CD4-positive, alpha-beta T cell treated with Interleukin-12 subunit alpha and Interleukin-12 subunit beta, for 1 hour (primary cell): ENCODE data around the gene TARM1.

Source experiments
- DNase-seq: peaks from one replicate; pipeline ENCODE4 v3.0.0-alpha.2; 2020

TARM1 gene

GRCh38 chr19:54029930-54030490 lies 51.2 kb downstream of the TARM1 start:
- DNase-seq, result peak; percentile 51

GRCh38 chr19:54029301-54029700 lies 51.9 kb downstream of the TARM1 start:
- no peak for DNase-seq

GRCh38 chr19:54026656-54027055 lies 54.5 kb downstream of the TARM1 start:
- no peak for DNase-seq

GRCh38 chr19:54024660-54025059 lies 56.5 kb downstream of the TARM1 start:
- no peak for DNase-seq

DNA sequence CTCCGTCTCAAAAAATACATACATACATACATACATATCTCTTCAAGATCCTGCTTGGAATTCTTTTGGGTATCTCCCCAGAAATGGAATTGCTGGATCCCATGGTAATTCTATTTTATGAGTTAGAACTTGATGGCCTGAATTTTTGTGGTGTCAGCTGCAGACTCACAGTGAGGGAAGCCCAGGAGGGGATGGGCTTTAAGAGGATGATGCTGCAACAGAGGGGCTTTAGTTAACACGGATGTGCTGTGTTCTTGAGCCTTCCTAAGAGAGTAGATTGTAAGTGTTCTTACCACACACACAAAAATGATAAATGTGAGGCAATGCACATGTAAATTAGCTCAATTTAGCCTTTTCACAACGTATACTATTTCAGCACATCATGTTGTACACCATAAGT lies 58.0 kb downstream of the TARM1 start:
- no peak for DNase-seq

DNA sequence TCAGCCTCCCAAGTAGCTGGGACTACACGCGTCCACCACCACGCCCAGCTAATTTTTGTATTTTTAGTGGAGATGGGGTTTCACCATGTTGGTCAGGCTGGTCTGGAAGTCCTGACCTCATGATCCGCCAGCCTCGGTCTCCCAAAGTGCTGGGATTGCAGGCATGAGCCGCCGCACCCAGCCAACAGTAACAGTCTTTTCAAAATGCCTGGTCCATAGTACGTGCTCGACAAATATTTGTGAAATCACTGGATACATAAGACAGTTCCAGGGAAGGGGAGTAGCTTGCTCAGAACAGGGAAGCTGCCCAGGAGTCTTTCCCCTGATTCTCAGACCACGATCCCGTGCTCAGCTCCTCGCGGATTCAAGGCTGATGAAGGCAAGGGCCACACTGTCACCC lies 59.2 kb downstream of the TARM1 start:
- no peak for DNase-seq

DNA sequence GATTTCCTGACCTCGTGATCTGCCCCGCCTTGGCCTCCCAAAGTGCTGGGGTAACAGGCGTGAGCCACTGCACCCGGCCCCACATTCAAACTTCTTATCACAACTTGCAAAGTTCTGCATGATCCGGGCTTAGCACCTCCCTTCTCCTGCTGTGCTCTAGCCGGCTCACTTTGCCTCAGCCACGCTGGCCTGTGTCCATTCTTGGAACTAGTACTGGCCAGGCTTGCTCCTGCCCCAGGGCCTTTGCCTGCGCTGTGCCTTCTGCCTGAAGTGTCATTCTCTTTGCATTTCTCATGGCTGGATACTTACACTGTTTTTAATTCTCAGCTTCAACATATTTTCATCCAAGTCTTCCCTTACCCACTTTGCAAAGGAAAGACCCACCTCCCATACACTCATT lies 59.8 kb downstream of the TARM1 start:
- no peak for DNase-seq
